Purkinje cell (primary cell): ENCODE results near the gene CD81. TPM values are rescaled to one million over a fixed set of nuclear protein-coding genes. Genes with fewer than 3 reads are reported as not detected.

ENCODE experiments used
- polyA plus RNA-seq: library from polyadenylated mRNA; unstranded; fragments of >200 nt; fragmentation: Nextera tagmentation; gene quantifications from 2 replicates; pipeline ENCODE4 v1.2.1, GENCODE V29; 2014

Gene CD81, protein sequence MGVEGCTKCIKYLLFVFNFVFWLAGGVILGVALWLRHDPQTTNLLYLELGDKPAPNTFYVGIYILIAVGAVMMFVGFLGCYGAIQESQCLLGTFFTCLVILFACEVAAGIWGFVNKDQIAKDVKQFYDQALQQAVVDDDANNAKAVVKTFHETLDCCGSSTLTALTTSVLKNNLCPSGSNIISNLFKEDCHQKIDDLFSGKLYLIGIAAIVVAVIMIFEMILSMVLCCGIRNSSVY
- polyA plus RNA-seq, result 41.5 and 50.9 TPM in 2 replicates

DNA sequence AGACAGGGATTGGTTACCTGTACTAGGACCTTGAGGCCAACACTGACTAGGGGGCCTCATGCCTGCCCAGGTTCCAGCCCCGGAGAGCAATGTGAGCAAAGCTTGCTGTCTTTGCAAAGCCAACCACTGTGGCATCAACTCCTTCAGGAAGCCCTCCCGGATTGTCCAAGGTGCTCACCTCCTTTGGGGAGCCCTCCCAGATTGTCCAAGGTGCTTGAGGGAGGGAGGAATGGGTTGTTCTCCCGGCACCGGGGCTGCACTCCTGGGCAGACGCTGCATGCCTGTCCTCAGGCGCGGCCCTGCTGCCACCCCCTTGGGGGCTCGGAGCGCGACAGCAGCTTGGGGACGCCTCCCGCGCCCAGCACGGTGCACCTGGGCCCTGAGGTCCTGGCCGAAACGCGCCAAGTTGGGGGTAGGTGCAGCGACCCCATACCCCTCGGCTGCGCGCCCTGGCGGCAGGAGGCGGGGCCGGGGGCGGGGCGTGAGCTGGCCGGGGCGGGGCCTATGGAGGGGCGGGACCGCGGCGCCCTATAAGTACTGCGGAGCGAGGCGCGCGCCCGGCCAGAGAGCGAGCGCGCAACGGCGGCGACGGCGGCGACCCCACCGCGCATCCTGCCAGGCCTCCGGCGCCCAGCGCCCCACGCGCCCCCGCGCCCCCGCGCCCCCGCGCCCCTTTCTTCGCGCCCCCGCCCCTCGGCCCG lies at the start of gene CD81:
Gene CD81 (plus strand): TSS at position 560 of the 701 bp plus-strand sequence. CDS start 240 bp downstream, outside the sequence.

DNA sequence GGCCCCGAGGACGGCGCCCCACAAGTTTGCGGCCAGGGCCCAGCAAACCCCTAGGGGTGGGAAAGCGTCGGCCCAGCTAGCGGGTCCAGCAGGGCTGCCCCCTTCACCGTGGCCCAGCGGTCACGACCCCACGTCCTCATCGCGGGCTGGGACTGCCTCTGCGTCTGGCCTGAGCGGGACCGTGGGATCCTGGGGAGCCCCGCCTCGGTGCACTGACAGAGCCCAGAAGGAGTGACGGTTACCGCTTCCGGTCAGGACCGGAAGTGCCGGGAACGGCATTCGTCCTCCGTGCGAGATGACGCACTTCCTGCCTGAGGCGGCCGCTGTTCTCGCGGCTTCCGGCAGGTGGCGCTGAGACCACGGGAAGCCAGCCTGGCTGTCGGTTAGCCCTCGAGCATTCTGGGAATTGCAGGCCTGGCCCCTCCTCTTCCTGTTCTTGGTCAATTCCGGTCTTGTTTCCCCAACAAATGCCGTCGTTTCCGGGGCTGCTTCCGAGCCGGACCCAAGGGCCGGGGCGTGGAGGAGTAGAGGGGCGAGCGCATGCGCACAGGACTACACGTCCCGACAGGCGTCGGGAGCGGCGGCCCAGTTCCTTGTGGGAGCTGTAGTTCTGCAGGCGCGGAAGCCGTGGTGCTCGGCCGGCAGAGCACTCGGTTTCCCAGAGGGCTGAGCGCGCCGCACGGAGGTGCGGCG lies 23.1 kb downstream of the CD81 start, which contains the start of gene TSSC4:
Gene TSSC4 (plus strand): TSS at position 682 of the 693 bp plus-strand sequence. CDS start 1,884 bp downstream, outside the sequence.

DNA sequence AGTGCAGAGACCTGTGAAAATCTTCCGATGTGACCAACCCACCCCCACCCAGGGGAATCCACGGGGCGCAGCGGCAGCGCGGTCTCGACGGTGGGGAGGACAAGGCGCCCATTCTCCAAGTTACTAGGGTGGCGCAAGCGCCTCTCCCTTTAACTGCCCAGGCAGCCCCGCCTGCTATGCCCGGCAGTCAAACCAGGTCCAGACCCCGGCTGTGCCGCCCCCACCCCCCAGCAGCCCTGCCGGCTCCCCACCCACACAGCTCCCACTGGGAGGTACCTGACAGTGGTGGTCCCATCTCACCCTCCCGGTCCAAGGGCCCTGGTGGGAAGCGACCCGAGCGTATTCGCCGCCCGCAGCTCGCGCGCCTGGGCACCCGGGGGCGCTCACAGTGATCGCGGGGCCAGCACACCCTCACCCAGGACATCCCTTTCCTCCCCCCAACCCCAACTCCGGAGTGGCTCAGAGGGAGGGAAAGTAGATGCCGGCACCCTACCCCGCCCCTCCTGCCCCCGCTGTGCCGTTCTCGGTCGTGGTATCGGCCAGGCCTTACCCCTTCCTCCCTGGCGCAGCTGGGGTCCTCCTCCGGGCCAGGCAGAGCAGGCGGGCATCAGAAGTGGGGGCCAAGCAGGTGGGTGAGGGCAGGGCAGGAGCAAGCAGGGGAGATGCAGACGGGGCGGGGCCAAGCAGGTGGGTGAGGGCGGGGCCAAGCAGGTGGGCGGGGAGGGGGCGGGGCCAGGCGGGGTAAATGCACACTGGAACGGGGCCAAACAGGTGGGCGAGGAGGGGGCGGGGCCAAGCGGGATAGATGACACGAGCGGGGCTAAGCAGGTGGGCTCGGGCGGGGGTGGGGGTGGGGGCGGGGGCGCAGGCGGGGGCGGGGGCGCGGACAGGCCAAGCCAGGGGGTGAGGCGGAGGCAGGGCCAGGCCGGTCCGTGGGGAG lies 67.0 kb downstream of the CD81 start, which contains the start of gene TRPM5:
Gene TRPM5 (minus strand): TSS at position 634 of the 940 bp plus-strand sequence. CDS start 21,478 bp downstream, outside the sequence.

DNA sequence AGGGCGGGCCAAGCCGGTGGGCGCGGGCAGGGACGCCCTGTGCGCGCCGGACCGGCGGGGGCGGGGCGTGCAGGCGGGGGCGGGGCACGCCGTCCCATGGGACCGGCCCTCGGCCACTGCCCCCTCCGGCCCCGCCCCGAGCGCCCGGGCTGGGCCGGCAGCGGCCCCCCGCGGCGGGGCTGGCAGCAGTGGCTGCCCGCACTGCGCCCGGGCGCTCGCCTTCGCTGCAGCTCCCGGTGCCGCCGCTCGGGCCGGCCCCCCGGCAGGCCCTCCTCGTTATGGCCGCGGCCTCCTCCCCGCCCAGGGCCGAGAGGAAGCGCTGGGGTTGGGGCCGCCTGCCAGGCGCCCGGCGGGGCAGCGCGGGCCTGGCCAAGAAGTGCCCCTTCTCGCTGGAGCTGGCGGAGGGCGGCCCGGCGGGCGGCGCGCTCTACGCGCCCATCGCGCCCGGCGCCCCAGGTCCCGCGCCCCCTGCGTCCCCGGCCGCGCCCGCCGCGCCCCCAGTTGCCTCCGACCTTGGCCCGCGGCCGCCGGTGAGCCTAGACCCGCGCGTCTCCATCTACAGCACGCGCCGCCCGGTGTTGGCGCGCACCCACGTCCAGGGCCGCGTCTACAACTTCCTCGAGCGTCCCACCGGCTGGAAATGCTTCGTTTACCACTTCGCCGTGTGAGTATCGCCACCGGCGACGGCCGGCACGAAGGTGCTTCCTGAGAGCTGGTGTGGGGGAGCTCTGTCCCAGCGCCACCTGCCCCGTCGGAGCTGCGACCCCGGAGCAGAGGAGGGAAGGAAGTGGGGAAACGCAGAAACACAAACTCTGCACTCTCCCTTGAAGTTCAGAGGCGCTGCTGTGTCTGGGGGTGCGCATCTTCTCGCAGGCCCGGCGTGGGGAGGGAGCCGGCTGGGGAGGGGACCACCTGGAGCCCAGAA lies 68.0 kb downstream of the CD81 start, which contains the start of gene KCNQ1:
Gene KCNQ1 (plus strand): TSS at position 188 of the 925 bp plus-strand sequence. CDS start 91 bp downstream, at position 279.

Other genes starting within 250 kb of the CD81 start
- gene IGF2, start 237.9 kb upstream of the CD81 start, polyA plus RNA-seq, result 0.14 TPM in 1 of 2 replicates, not detected in the other
- not detected in 2 replicates for gene INS, start 216.1 kb upstream of the CD81 start, polyA plus RNA-seq
- not detected in 2 replicates for gene TH, start 205.5 kb upstream of the CD81 start, polyA plus RNA-seq
- gene ASCL2, start 106.7 kb upstream of the CD81 start, polyA plus RNA-seq, result not detected in 2 replicates
- not detected in 2 replicates for gene C11orf21, start 75.4 kb upstream of the CD81 start, polyA plus RNA-seq
- gene TSPAN32, start 75.3 kb upstream of the CD81 start, polyA plus RNA-seq, result not detected in 2 replicates
- gene TSSC4, start 23.4 kb downstream of the CD81 start, polyA plus RNA-seq, result 3.6 and 4.8 TPM in 2 replicates
- not detected in 2 replicates for gene TRPM5, start 67.2 kb downstream of the CD81 start, polyA plus RNA-seq
- not detected in 2 replicates for gene KCNQ1, start 67.7 kb downstream of the CD81 start, polyA plus RNA-seq